Measurements from ENCODE around the gene ZNF784.

GRCh38 chr19:55603581-55604292 is 20.6 kb downstream of the ZNF784 start:
- TF ChIP-seq TCF4 (CRISPR knock-in tag; IDR thresholded peaks at IDR 0.05; ENCODE audit: borderline replicate concordance) (no peak), TOX (CRISPR knock-in tag; IDR thresholded peaks at IDR 0.05; ENCODE audit: borderline replicate concordance) (no peak), ZFP30 (CRISPR knock-in tag; IDR thresholded peaks at IDR 0.05) (no peak), ARNTL (CRISPR knock-in tag; IDR thresholded peaks at IDR 0.05; ENCODE audit: borderline replicate concordance, low read depth) (no peak)
- TF ChIP-seq, protein P1, sequence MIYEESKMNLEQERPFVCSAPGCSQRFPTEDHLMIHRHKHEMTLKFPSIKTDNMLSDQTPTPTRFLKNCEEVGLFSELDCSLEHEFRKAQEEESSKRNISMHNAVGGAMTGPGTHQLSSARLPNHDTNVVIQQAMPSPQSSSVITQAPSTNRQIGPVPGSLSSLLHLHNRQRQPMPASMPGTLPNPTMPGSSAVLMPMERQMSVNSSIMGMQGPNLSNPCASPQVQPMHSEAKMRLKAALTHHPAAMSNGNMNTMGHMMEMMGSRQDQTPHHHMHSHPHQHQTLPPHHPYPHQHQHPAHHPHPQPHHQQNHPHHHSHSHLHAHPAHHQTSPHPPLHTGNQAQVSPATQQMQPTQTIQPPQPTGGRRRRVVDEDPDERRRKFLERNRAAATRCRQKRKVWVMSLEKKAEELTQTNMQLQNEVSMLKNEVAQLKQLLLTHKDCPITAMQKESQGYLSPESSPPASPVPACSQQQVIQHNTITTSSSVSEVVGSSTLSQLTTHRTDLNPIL (CRISPR knock-in tag; IDR thresholded peaks at IDR 0.05; ENCODE audit: low read depth): no peak
